ENCODE measurements around the gene NCKAP5L. TPM values are rescaled to one million over a fixed set of nuclear protein-coding genes. Genes with fewer than 3 reads are reported as not detected.
"Not testable (repeated sequence)": the region's sequence is repeated elsewhere in the genome, so short reads cannot be mapped to it uniquely, and the experiment has no call there.

Gene NCKAP5L
- total and polyA plus RNA-seq, 2 donors (not counting 1 experiment from before 2014, with no cell fraction given): 3.9 to 14.2 TPM

DNA sequence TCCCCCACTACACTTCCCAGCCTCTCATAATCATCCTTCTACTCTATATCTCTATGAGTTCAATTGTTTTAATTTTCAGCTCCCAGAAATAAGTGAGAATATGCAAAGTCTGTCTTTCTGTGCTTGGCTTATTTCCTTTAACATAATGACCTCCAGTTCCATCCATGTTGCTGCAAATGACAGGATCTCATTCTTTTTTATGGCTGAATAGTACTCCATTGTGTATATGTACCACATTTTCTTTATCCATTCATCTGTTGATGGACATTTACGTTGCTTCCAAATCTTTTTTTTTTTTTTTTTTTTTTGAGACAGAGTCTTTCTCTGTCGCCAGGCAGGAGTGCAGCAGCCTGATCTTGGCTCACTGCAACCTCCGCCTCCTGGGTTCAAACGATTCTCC is 27.7 kb upstream of the NCKAP5L start:
- H3K27ac ChIP-seq (ENCODE audit: insufficient read depth, low read length); H3K4me2 ChIP-seq (ENCODE audit: extremely low read depth, insufficient read depth, low read length); H3K4me1 ChIP-seq (ENCODE audit: control insufficient read depth, extremely low read depth, insufficient read depth, low read length); H3K79me2 ChIP-seq (ENCODE audit: control insufficient read depth, insufficient read depth, low read length); H3K36me3 ChIP-seq (ENCODE audit: control insufficient read depth, insufficient read depth, low read length); H4K20me1 ChIP-seq (ENCODE audit: control insufficient read depth, extremely low read depth, insufficient read depth, low read length); H3K4me3 ChIP-seq (replicated peaks in 1 of 4; ENCODE audit: control extremely low read depth in 1 of 4, insufficient read depth in 1 of 4, low read depth in 3 of 4, low read length in 4 of 4); H3K9me3 ChIP-seq (ENCODE audit: control insufficient read depth, insufficient read depth, low read depth, low read length); H2AFZ ChIP-seq (ENCODE audit: low read length); H3K9ac ChIP-seq (ENCODE audit: insufficient read depth, low read length); DNase-seq (ENCODE audit: low read depth in 2 of 2): not testable (repeated sequence)
- peaks cover 13% of the 10 kb centered on the region for H3K27me3 ChIP-seq (ENCODE audit: control insufficient read depth, insufficient read depth, low read length)

DNA sequence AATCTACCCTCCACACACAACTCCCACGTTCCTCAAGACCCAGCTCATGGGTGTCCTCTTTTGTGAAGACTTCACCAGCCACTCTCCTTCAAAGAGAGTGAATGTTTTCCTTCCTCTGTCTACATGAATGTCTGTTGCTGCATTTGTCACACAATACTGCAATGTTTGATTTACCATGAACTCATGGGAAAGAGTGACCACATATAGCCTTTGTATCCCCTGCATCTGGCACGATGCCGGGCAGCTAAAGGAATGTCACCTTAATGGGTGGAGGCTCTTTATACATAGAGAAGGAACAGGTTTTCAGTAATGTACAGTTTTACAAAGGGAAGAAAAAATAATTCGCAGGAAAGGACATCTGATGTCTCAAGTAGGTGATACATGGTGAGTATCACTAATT is 26.8 kb upstream of the NCKAP5L start:
- no peak overlapping the region for H3K4me2 ChIP-seq (ENCODE audit: extremely low read depth, insufficient read depth, low read length)
- no peaks in the 10 kb centered on the region for H4K20me1 ChIP-seq (ENCODE audit: control insufficient read depth, extremely low read depth, insufficient read depth, low read length)
- no peaks in the 10 kb centered on the region for H3K79me2 ChIP-seq (ENCODE audit: control insufficient read depth, insufficient read depth, low read length)
- H3K9ac ChIP-seq (ENCODE audit: insufficient read depth, low read length): no peak overlapping the region
- no peaks in the 10 kb centered on the region for H3K4me1 ChIP-seq (ENCODE audit: control insufficient read depth, extremely low read depth, insufficient read depth, low read length)
- H3K9me3 ChIP-seq (ENCODE audit: control insufficient read depth, insufficient read depth, low read depth, low read length): no peaks in the 10 kb centered on the region
- no peak overlapping the region for H3K4me3 ChIP-seq (replicated peaks in 1 of 4; ENCODE audit: control extremely low read depth in 1 of 4, insufficient read depth in 1 of 4, low read depth in 3 of 4, low read length in 4 of 4)
- DNase-seq (ENCODE audit: low read depth in 2 of 2): no peak
- no peak overlapping the region for H2AFZ ChIP-seq (ENCODE audit: low read length)
- peaks cover 13% of the 10 kb centered on the region for H3K27me3 ChIP-seq (ENCODE audit: control insufficient read depth, insufficient read depth, low read length)
- TF ChIP-seq CTCF (conservative IDR thresholded peaks at IDR 0.05 in 1 of 2, IDR thresholded peaks at IDR 0.05 in 1 of 2; ENCODE audit: low read depth in 1 of 2, low read length in 2 of 2) (no peak), EZH2 (IDR thresholded peaks at IDR 0.05; ENCODE audit: low read length, missing control alignments) (no peak)
- no peaks in the 10 kb centered on the region for H3K36me3 ChIP-seq (ENCODE audit: control insufficient read depth, insufficient read depth, low read length)
- no peak overlapping the region for H3K27ac ChIP-seq (ENCODE audit: insufficient read depth, low read length)

DNA sequence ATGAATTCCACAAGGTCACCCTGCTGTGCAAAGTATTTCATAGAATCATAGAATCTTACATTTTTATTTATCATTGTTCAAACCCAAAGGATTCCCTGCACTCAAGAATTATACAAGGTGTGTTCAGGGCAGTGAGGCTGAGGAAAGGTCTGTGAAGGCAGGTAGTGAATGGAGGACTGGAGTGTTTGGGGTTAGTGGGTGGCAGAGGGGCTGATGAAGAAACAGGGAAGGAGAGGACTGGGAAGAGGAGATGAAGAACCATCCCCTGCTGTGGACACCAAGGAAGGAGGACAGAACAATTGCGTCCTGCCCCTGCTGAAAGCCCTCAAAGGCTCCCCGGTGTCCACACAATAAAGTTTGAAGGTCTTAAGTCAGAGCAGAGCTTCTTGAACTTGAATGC is 25.5 kb upstream of the NCKAP5L start:
- no peak for DNase-seq (ENCODE audit: low read depth in 2 of 2)
- Histone ChIP-seq H3K4me1 (ENCODE audit: control insufficient read depth, extremely low read depth, insufficient read depth, low read length) (no peaks in the 10 kb centered on the region), H3K79me2 (ENCODE audit: control insufficient read depth, insufficient read depth, low read length) (no peaks in the 10 kb centered on the region), H3K27ac (ENCODE audit: insufficient read depth, low read length) (no peak overlapping the region), H4K20me1 (ENCODE audit: control insufficient read depth, extremely low read depth, insufficient read depth, low read length) (no peaks in the 10 kb centered on the region), H3K36me3 (ENCODE audit: control insufficient read depth, insufficient read depth, low read length) (no peaks in the 10 kb centered on the region), H3K4me3 (replicated peaks in 1 of 4; ENCODE audit: control extremely low read depth in 1 of 4, insufficient read depth in 1 of 4, low read depth in 3 of 4, low read length in 4 of 4) (no peak overlapping the region), H3K27me3 (ENCODE audit: control insufficient read depth, insufficient read depth, low read length) (peaks cover 22% of the 10 kb centered on the region), H3K9ac (ENCODE audit: insufficient read depth, low read length) (no peak overlapping the region), H3K4me2 (ENCODE audit: extremely low read depth, insufficient read depth, low read length) (no peak overlapping the region), H2AFZ (ENCODE audit: low read length) (no peak overlapping the region), H3K9me3 (ENCODE audit: control insufficient read depth, insufficient read depth, low read depth, low read length) (no peaks in the 10 kb centered on the region)
- TF ChIP-seq CTCF (conservative IDR thresholded peaks at IDR 0.05 in 1 of 2, IDR thresholded peaks at IDR 0.05 in 1 of 2; ENCODE audit: low read depth in 1 of 2, low read length in 2 of 2) (no peak), EZH2 (IDR thresholded peaks at IDR 0.05; ENCODE audit: low read length, missing control alignments) (no peak)

Measured in fibroblast of lung (primary cell).